GM19351 (cell line): ENCODE measurements around the gene AUH.
"Not testable (repeated sequence)": the region's sequence is repeated elsewhere in the genome, so short reads cannot be mapped to it uniquely, and the experiment has no call there.

ENCODE experiments used
- ATAC-seq: cut with Tn5 transposase; IDR thresholded peaks from one replicate; pipeline ENCODE4 v1.9.1; 2021; ENCODE audit warnings: mild to moderate bottlenecking, moderate library complexity; ENCODE audit not compliant: unreplicated experiment

The AUH gene

GRCh38 chr9:91379426-91379825 is 17.7 kb upstream of the AUH start:
- ATAC-seq, result no peak

GRCh38 chr9:91378695-91379127 is 17.0 kb upstream of the AUH start:
- ATAC-seq, result no peak

- ATAC-seq, result not testable (repeated sequence)
Measured at GRCh38 chr9:91378054-91378453, 16.3 kb upstream of the AUH start.

- ATAC-seq, result no peak
Measured at GRCh38 chr9:91376239-91376638, 14.5 kb upstream of the AUH start.

- no peak for ATAC-seq
Measured at GRCh38 chr9:91374939-91375338, 13.2 kb upstream of the AUH start.

- ATAC-seq, result no peak
Measured at GRCh38 chr9:91371894-91372293, 10.2 kb upstream of the AUH start.

GRCh38 chr9:91370006-91370405 is 8.3 kb upstream of the AUH start:
- ATAC-seq, result not testable (repeated sequence)

- ATAC-seq, result no peak
Measured at GRCh38 chr9:91364702-91365101, 3.0 kb upstream of the AUH start.

GRCh38 chr9:91364005-91364404 is 2.3 kb upstream of the AUH start:
- ATAC-seq, result no peak

GRCh38 chr9:91362051-91362611 is 413 bp upstream of the AUH start:
- ATAC-seq, result no peak

- ATAC-seq, result peak; percentile 36
Measured at GRCh38 chr9:91360551-91361290, 997 bp downstream of the AUH start.

- no peak for ATAC-seq
Measured at GRCh38 chr9:91359734-91360470, 1.8 kb downstream of the AUH start.

GRCh38 chr9:91359083-91359482 is 2.6 kb downstream of the AUH start:
- ATAC-seq, result no peak

GRCh38 chr9:91354881-91355280 is 6.8 kb downstream of the AUH start:
- ATAC-seq, result no peak

GRCh38 chr9:91349115-91349555 is 12.6 kb downstream of the AUH start:
- no peak for ATAC-seq

GRCh38 chr9:91348191-91348807 is 13.4 kb downstream of the AUH start:
- ATAC-seq, result no peak

- ATAC-seq, result no peak
Measured at GRCh38 chr9:91347377-91347776, 14.3 kb downstream of the AUH start.

GRCh38 chr9:91346644-91347043 is 15.1 kb downstream of the AUH start:
- no peak for ATAC-seq

GRCh38 chr9:91345978-91346377 is 15.7 kb downstream of the AUH start:
- no peak for ATAC-seq

GRCh38 chr9:91342575-91342974 is 19.1 kb downstream of the AUH start:
- ATAC-seq, result no peak

- no peak for ATAC-seq
Measured at GRCh38 chr9:91341749-91342148, 20.0 kb downstream of the AUH start.
